K562 (cell line): ENCODE results near the gene KCNQ4. TPM values are rescaled to one million over a fixed set of nuclear protein-coding genes. Genes with fewer than 3 reads are reported as not detected.

Source experiments
- DNMT1 ChIP-seq: fragments of 450-650 bp; IDR thresholded peaks from 2 replicates; pipeline ENCODE4 v1.6.1; 2016; ENCODE audit warnings: antibody characterized with exemption, mild to moderate bottlenecking
- ETV5 ChIP-seq: sonication (generic); formaldehyde crosslinking; IDR thresholded peaks from 2 replicates; pipeline ENCODE4 v1.4.0; 2020; ENCODE audit warnings: low read depth, mild to moderate bottlenecking, missing genetic modification reagents
- GTF2F1 ChIP-seq: IDR thresholded peaks from 2 replicates; pipeline ENCODE4 v1.6.1; 2011; ENCODE audit warnings: low read depth, low read length, improper control_type of control experiment
- HMG20A ChIP-seq: fragments of 450-650 bp; formaldehyde crosslinking; conservative IDR thresholded peaks from 2 replicates; pipeline ENCODE4 v1.4.0; 2020; ENCODE audit warnings: mild to moderate bottlenecking, mixed read lengths
- KAT7 ChIP-seq: sonication (generic); formaldehyde crosslinking; IDR thresholded peaks from 2 replicates; pipeline ENCODE4 v1.8.0; 2022; ENCODE audit warnings: missing genetic modification reagents, mild to moderate bottlenecking, borderline replicate concordance
- KDM2B ChIP-seq: fragments of 250-450 bp; sonication (Bioruptor Pico); IDR thresholded peaks from 2 replicates; pipeline ENCODE4 v1.8.0; 2021; ENCODE audit warnings: mild to moderate bottlenecking, moderate library complexity
- KDM5B ChIP-seq: fragments of 200-600 bp; sonication (generic); IDR thresholded peaks from 2 replicates; pipeline ENCODE4 v1.6.1; 2012; ENCODE audit warnings: low read depth, mild to moderate bottlenecking, moderate library complexity, low read length, control low read depth, inconsistent platforms; ENCODE audit not compliant: insufficient replicate concordance
- MAZ ChIP-seq, 2 experiments: fragments of 450-650 bp in 1 of 2; sonication (generic) in 1 of 2; formaldehyde crosslinking; IDR thresholded peaks in 1 of 2; conservative IDR thresholded peaks in 1 of 2; 2 replicates each; pipeline versions ENCODE4 v1.4.0 to v1.5.0; 2020; ENCODE audit warnings: mild to moderate bottlenecking in 1 of 2, missing genetic modification reagents in 1 of 2
- MCM5 ChIP-seq: fragments of 450-650 bp; IDR thresholded peaks from 2 replicates; pipeline ENCODE4 v1.6.1; 2016; ENCODE audit warnings: low read depth
- NUFIP1 ChIP-seq: fragments of 450-650 bp; IDR thresholded peaks from 2 replicates; pipeline ENCODE4 v1.6.1; 2018; ENCODE audit not compliant: partially characterized antibody
- RBFOX2 ChIP-seq: fragments of 200-400 bp; formaldehyde crosslinking; IDR thresholded peaks from 2 replicates; pipeline ENCODE4 v1.6.1; 2017; ENCODE audit warnings: low read depth, mild to moderate bottlenecking, low read length, moderate library complexity
- RBM15 ChIP-seq: fragments of 200-400 bp; formaldehyde crosslinking; IDR thresholded peaks from 2 replicates; pipeline ENCODE4 v1.6.1; 2018; ENCODE audit warnings: mild to moderate bottlenecking, low read length, moderate library complexity; ENCODE audit not compliant: insufficient read depth
- RBM22 ChIP-seq: fragments of 200-400 bp; formaldehyde crosslinking; IDR thresholded peaks from 2 replicates; pipeline ENCODE4 v1.6.1; 2018; ENCODE audit warnings: low read length, low read depth; ENCODE audit not compliant: poor library complexity, severe bottlenecking
- RNF2 ChIP-seq: sonication (generic); IDR thresholded peaks from 2 replicates; pipeline ENCODE4 v1.6.1; 2016
- RUNX1 ChIP-seq: sonication (generic); IDR thresholded peaks from 2 replicates; pipeline ENCODE4 v1.6.1; 2016; ENCODE audit warnings: antibody characterized with exemption, low read depth
- SIN3A ChIP-seq, 2 experiments: fragments of 150-350 bp in 1 of 2; IDR thresholded peaks; 2 replicates each; pipeline ENCODE4 v1.6.1; 2011 to 2016; ENCODE audit warnings: borderline replicate concordance in 2 of 2, low read depth in 2 of 2, low read length in 2 of 2, mild to moderate bottlenecking in 2 of 2, moderate library complexity in 2 of 2; ENCODE audit not compliant: control insufficient read depth in 1 of 2
- SMARCA5 ChIP-seq: fragments of 450-650 bp; IDR thresholded peaks from 2 replicates; pipeline ENCODE4 v1.6.1; 2016
- SP2 ChIP-seq: IDR thresholded peaks from 2 replicates; pipeline ENCODE4 v1.6.1; 2011; ENCODE audit warnings: mild to moderate bottlenecking, low read depth, low read length, moderate library complexity; ENCODE audit not compliant: poor library complexity, severe bottlenecking; ENCODE audit errors: extremely low read depth
- TCF7L2 ChIP-seq: fragments of 150-350 bp; IDR thresholded peaks from 2 replicates; pipeline ENCODE4 v1.6.1; 2016; ENCODE audit warnings: low read depth, mild to moderate bottlenecking, low read length, moderate library complexity
- ZC3H4 ChIP-seq: sonication (generic); formaldehyde crosslinking; IDR thresholded peaks from 2 replicates; pipeline ENCODE4 v1.9.0; 2021; ENCODE audit warnings: missing genetic modification reagents, borderline replicate concordance
- ZKSCAN1 ChIP-seq: fragments of 150-350 bp; IDR thresholded peaks from 2 replicates; pipeline ENCODE4 v1.6.1; 2016; ENCODE audit warnings: low read depth, low read length
- ZNF57 ChIP-seq: fragments of 450-650 bp; formaldehyde crosslinking; IDR thresholded peaks from 2 replicates; pipeline ENCODE4 v1.4.0; 2020; ENCODE audit warnings: mild to moderate bottlenecking, moderate library complexity
- ZNF740 ChIP-seq, 3 experiments: fragments of 200-800 bp in 1 of 3; sonication (Bioruptor generic) in 1 of 3; sonication (generic) in 1 of 3; formaldehyde crosslinking in 1 of 3; IDR thresholded peaks; 2 replicates each; pipeline versions ENCODE4 v1.6.1 to v1.8.0; 2016 to 2022; ENCODE audit warnings: mild to moderate bottlenecking in 2 of 3, missing compliant biosample characterization in 2 of 3, missing genetic modification characterization in 2 of 3, missing genetic modification reagents in 1 of 3
- polyA plus RNA-seq, 8 experiments: library from polyadenylated mRNA; depleted of rRNA in 4 of 8; stranded (reverse) in 5 of 8; unstranded in 3 of 8; fragments of >200 nt; fragmentation: Nextera tagmentation in 2 of 8; fragmentation: Illumina TruSeq in 1 of 8; extraction: Ambion mirVana in 2 of 8; extraction: Trizol in 1 of 8; gene quantifications; 2 replicates each; pipeline versions ENCODE4 v1.2.1 to v1.2.3, GENCODE V29; 2011 to 2014; ENCODE audit warnings: inconsistent platforms in 1 of 8, missing spikeins in 1 of 8
- total RNA-seq, 7 experiments: library from RNA; depleted of rRNA in 6 of 7; stranded (reverse); fragments of >200 nt in 6 of 7; fragmentation: Illumina TruSeq in 2 of 7; extraction: Trizol in 2 of 7; gene quantifications; 2 replicates each; pipeline versions ENCODE4 v1.2.1 to v1.2.3, GENCODE V29; 2011 to 2021; ENCODE audit warnings: low replicate concordance in 1 of 7
- TF ChIP-seq, protein P1 (sequence below): fragments of 450-650 bp; IDR thresholded peaks from 2 replicates; pipeline ENCODE4 v1.6.1; 2016; ENCODE audit warnings: antibody characterized with exemption
- TF ChIP-seq, protein P2 (sequence below), 2 experiments: fragments of 450-650 bp in 1 of 2; sonication (generic) in 1 of 2; formaldehyde crosslinking; conservative IDR thresholded peaks; 2 replicates each; pipeline versions ENCODE4 v1.4.0 to v1.8.1; 2020 to 2022; ENCODE audit warnings: mild to moderate bottlenecking in 1 of 2, missing genetic modification reagents in 1 of 2

The KCNQ4 gene
- total and polyA plus RNA-seq, 9 of the 15 experiments (the other 6 are each of a cell fraction or from before 2014, with no cell fraction given), result 0.07 to 4.1 (median 0.79) TPM

DNA sequence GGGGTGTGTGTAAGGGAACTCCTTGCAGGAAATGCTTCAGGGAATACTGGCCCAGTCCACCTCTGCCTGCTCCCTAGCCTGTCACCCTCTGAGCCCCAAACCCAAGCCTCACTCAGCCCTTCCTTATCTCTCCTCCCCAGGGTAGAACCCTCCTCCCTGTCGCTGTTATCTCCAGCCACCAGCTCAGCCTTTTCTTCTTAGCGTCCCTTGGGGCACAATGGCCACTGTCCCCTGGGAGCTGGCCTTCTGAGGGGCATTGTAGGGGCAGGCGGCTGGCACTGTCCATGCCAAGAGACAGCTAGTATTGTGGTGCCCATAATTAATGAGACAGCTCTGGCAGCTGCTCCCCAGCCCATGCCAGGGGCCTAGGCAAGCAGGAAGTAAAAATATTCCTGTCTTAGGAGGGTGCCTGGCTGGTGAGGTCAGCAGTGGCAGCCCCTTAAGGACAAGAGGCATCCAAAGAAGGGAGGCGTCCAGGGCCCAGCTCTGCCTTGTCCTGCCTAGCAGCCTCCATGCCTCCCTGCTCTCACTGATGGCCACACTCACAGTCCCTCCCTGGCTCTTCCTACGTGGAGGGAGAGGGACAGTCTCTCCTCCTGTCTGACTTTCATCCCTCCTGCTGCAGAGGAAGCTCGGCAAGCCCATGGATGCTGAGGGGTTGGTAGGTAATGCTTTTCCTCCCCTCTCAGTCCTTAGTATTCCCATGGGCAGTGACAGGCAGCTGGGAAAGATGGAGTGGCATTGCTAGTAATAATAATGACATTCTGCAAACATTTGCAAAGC, 37.5 kb downstream of the KCNQ4 start (continued):
- no peak for TF ChIP-seq RBM22
- TF ChIP-seq RUNX1, result peak; percentile 45; the same call in 1 of the 2 replicates
- TF ChIP-seq MAZ (CRISPR knock-in tag; conservative IDR thresholded peaks at IDR 0.05 in 1 of 2, IDR thresholded peaks at IDR 0.05 in 1 of 2), result peak; percentile 78 to 94
- no peak for TF ChIP-seq SP2
- no peak for TF ChIP-seq SIN3A (IDR thresholded peaks at IDR 0.05; ENCODE audit: borderline replicate concordance in 2 of 2, control insufficient read depth in 1 of 2, low read depth in 2 of 2, low read length in 2 of 2)
- TF ChIP-seq TCF7L2, result 0 out of 2 replicates have a peak, but pooled peaks have one; percentile 33
- TF ChIP-seq ZNF740 (CRISPR knock-in tag; IDR thresholded peaks at IDR 0.05), result no peak
- TF ChIP-seq ZNF740 (tag; IDR thresholded peaks at IDR 0.05), result 0 out of 4 replicates have a peak, but pooled peaks of 1 of the 2 experiments have one; percentile 13
- TF ChIP-seq, protein P1, sequence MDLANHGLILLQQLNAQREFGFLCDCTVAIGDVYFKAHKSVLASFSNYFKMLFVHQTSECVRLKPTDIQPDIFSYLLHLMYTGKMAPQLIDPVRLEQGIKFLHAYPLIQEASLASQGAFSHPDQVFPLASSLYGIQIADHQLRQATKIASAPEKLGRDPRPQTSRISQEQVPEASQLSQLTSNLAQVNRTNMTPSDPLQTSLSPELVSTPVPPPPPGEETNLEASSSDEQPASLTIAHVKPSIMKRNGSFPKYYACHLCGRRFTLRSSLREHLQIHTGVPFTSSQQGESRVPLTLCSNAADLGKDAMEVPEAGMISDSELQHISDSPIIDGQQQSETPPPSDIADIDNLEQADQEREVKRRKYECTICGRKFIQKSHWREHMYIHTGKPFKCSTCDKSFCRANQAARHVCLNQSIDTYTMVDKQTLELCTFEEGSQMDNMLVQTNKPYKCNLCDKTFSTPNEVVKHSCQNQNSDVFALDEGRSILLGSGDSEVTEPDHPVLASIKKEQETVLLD, result peak; percentile 92
- TF ChIP-seq SMARCA5, result peak; percentile 64; the same call in 1 of the 2 replicates
- no peak for TF ChIP-seq GTF2F1
- no peak for TF ChIP-seq ZC3H4 (CRISPR knock-in tag)
- peak; percentile 62; the same call in 1 of the 2 replicates for TF ChIP-seq ETV5 (CRISPR knock-in tag)
- TF ChIP-seq, protein P2, sequence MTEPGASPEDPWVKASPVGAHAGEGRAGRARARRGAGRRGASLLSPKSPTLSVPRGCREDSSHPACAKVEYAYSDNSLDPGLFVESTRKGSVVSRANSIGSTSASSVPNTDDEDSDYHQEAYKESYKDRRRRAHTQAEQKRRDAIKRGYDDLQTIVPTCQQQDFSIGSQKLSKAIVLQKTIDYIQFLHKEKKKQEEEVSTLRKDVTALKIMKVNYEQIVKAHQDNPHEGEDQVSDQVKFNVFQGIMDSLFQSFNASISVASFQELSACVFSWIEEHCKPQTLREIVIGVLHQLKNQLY (CRISPR knock-in tag; conservative IDR thresholded peaks at IDR 0.05), result no peak
- no peak for TF ChIP-seq ZNF57
- no peak for TF ChIP-seq HMG20A (CRISPR knock-in tag)
- TF ChIP-seq RBFOX2, result peak; percentile 32; the same call in 1 of the 2 replicates
- no peak for TF ChIP-seq KDM2B (CRISPR knock-in tag)
- peak; percentile 94 for TF ChIP-seq RNF2
- no peak; the same call in 1 of the 2 replicates for TF ChIP-seq ZKSCAN1
- TF ChIP-seq KDM5B, result no peak
- no peak for TF ChIP-seq RBM15
- TF ChIP-seq MCM5, result no peak
- TF ChIP-seq KAT7 (CRISPR knock-in tag), result peak; percentile 62; the same call in 1 of the 2 replicates
- 0 out of 2 replicates have a peak, but pooled peaks have one; percentile 42 for TF ChIP-seq DNMT1
- no peak for TF ChIP-seq NUFIP1
